Lung (tissue), 12 donors: Measurements from ENCODE around the gene MRPS7. TPM values are rescaled to one million over a fixed set of nuclear protein-coding genes. Genes with fewer than 3 reads are reported as not detected.

ENCODE experiments used
- ATAC-seq: fragments of 200-7000 bp; cut with Tn5 transposase; one replicate; pipeline ENCODE4 v1.9.1; 2020; ENCODE audit warnings: moderate number of reproducible peaks; ENCODE audit not compliant: insufficient read depth, low FRiP score
- DNase-seq, 3 donors: peaks; one replicate each; pipeline ENCODE4 v3.0.0-alpha.2; 2013 to 2017
- H3K27ac ChIP-seq, 2 donors: one replicate each; pipeline ENCODE4 v1.5.1; 2013; ENCODE audit warnings: mild to moderate bottlenecking in 2 of 2, moderate library complexity in 2 of 2, control low read depth in 1 of 2, inconsistent platforms in 1 of 2, low read depth in 1 of 2, low read length in 1 of 2
- H3K27me3 ChIP-seq, 3 donors: one replicate each; pipeline ENCODE4 v1.5.1; 2013; ENCODE audit warnings: low read length in 2 of 3; ENCODE audit not compliant: control insufficient read depth in 3 of 3, insufficient read depth in 3 of 3
- H3K36me3 ChIP-seq, 4 donors: one replicate each; pipeline ENCODE4 v1.5.1; 2013; ENCODE audit warnings: low read length in 4 of 4, mild to moderate bottlenecking in 1 of 4, moderate library complexity in 1 of 4; ENCODE audit not compliant: control insufficient read depth in 4 of 4, insufficient read depth in 4 of 4
- H3K4me1 ChIP-seq, 5 donors: one replicate each; pipeline ENCODE4 v1.5.1; 2013; ENCODE audit warnings: low read length in 5 of 5, mild to moderate bottlenecking in 2 of 5, moderate library complexity in 1 of 5; ENCODE audit not compliant: control insufficient read depth in 5 of 5, insufficient read depth in 5 of 5
- H3K4me3 ChIP-seq: one replicate; pipeline ENCODE4 v1.5.1; 2013; ENCODE audit warnings: mild to moderate bottlenecking, control low read depth, moderate library complexity
- H3K9ac ChIP-seq, 2 donors: one replicate each; pipeline ENCODE4 v1.5.1; 2013; ENCODE audit warnings: low read length in 2 of 2, control low read depth in 1 of 2; ENCODE audit not compliant: insufficient read depth in 1 of 2
- H3K9me3 ChIP-seq, 4 donors: one replicate each; pipeline ENCODE4 v1.5.1; 2013; ENCODE audit warnings: low read length in 3 of 4, mild to moderate bottlenecking in 1 of 4, moderate library complexity in 1 of 4; ENCODE audit not compliant: control insufficient read depth in 4 of 4, insufficient read depth in 3 of 4
- CTCF ChIP-seq: IDR thresholded peaks from 2 replicates; pipeline ENCODE4 v1.5.1; 2012; ENCODE audit warnings: mild to moderate bottlenecking; ENCODE audit errors: control extremely low read depth, extremely low read depth
- WGBS, 2 donors: extraction: QIAGEN DNeasy Blood & Tissue Kit; methylation state at CpG; one replicate each; pipeline ENCODE4 v1.1.7; 2013; 5-methylcytosine and 5-hydroxymethylcytosine counted together
- polyA plus RNA-seq, 2 donors: library from polyadenylated mRNA; stranded (reverse); fragments of 200-250 nt; gene quantifications; one replicate each; pipeline ENCODE4 v1.2.1, GENCODE V29; 2013
- total RNA-seq, 2 donors: library from RNA; depleted of rRNA in 1 of 2; stranded (reverse); fragments of >200 nt in 1 of 2; gene quantifications; one replicate each; pipeline ENCODE4 v1.2.1, GENCODE V29; 2014 to 2021
- donor health status: control.
- donor health status: control.
- donor health status: Bipolar disorder and iron deficiency.
- donor health status: healthy.
- donor health status: DM: yes; HTN: yes; CAD: no.

MRPS7 gene
- total and polyA plus RNA-seq, 4 donors: 40.0 to 61.7 (median 50.8) TPM

GRCh38 chr17:75239214-75239613 lies 22.5 kb upstream of the MRPS7 start:
- Histone ChIP-seq H3K9ac (no peak overlapping the region), H3K36me3 (peaks cover 23 to 86% (median 61%) of the 10 kb centered on the region in 4 donors), H3K9me3 (no peaks in the 10 kb centered on the region), H3K4me3 (no peak overlapping the region), H3K4me1 (no peaks in the 10 kb centered on the region), H3K27ac (no peak overlapping the region), H3K27me3 (no peaks in the 10 kb centered on the region)
- ATAC-seq (no peak), DNase-seq (no peak)
- WGBS, 2 donors: 88 to 93% methylated on average over 12 of the region's 12 CpGs
- no peak for TF ChIP-seq CTCF

- no peak for TF ChIP-seq CTCF
- H3K9me3 ChIP-seq: no peaks in the 10 kb centered on the region
- H3K27me3 ChIP-seq: no peaks in the 10 kb centered on the region
- H3K27ac ChIP-seq: no peak overlapping the region
- ATAC-seq (no peak), DNase-seq (no peak)
- 92 to 94% methylated on average over 23 of the region's 23 CpGs for WGBS, 2 donors
- no peak overlapping the region for H3K4me3 ChIP-seq
- H3K36me3 ChIP-seq: peaks cover 16 to 88% (median 55%) of the 10 kb centered on the region in 4 donors
- H3K4me1 ChIP-seq: no peaks in the 10 kb centered on the region
- H3K9ac ChIP-seq: no peak overlapping the region
These were observed 21.8 kb upstream of the MRPS7 start for GRCh38 chr17:75239778-75240393.

GRCh38 chr17:75240394-75241142 lies 21.1 kb upstream of the MRPS7 start:
- H3K4me1 ChIP-seq: no peaks in the 10 kb centered on the region
- no peak overlapping the region for H3K4me3 ChIP-seq
- DNase-seq (peak in 1 of 3 donors; percentile 27), ATAC-seq (peak; percentile 38)
- H3K27ac ChIP-seq: no peak overlapping the region
- peak; percentile 4 for TF ChIP-seq CTCF
- H3K9me3 ChIP-seq: no peaks in the 10 kb centered on the region
- WGBS, 2 donors: 70 to 75% methylated on average over 23 of the region's 23 CpGs
- peaks cover 10 to 89% (median 51%) of the 10 kb centered on the region in 4 donors for H3K36me3 ChIP-seq
- H3K27me3 ChIP-seq: no peaks in the 10 kb centered on the region
- H3K9ac ChIP-seq: no peak overlapping the region
